ENCODE data around the gene UTS2R.
"Not testable (repeated sequence)": the region's sequence is repeated elsewhere in the genome, so short reads cannot be mapped to it uniquely, and the experiment has no call there.

Gene UTS2R

GRCh38 chr17:82374626-82375331 is 3.2 kb downstream of the UTS2R start:
- Histone ChIP-seq H3K4me1 (ENCODE audit: insufficient read depth, low read length) (no peaks in the 10 kb centered on the region), H3K27me3 (ENCODE audit: insufficient read depth, low read length) (peaks cover 39% of the 10 kb centered on the region)

GRCh38 chr17:82375359-82376041 is 3.9 kb downstream of the UTS2R start:
- no peaks in the 10 kb centered on the region for H3K9me3 ChIP-seq (ENCODE audit: insufficient read depth, low read depth, low read length)
- no peak overlapping the region for H3K27ac ChIP-seq (ENCODE audit: low read length)
- H3K4me1 ChIP-seq (ENCODE audit: insufficient read depth, low read length): no peaks in the 10 kb centered on the region
- H3K27me3 ChIP-seq (ENCODE audit: insufficient read depth, low read length): peaks cover 32% of the 10 kb centered on the region
- no peak overlapping the region for H3K4me3 ChIP-seq (ENCODE audit: low read length)
- H3K36me3 ChIP-seq (ENCODE audit: insufficient read depth, low read depth, low read length): no peaks in the 10 kb centered on the region
- H3K9ac ChIP-seq (ENCODE audit: low read depth, low read length): no peak overlapping the region

More at GRCh38 chr17:82374626-82375331, 3.2 kb downstream of the UTS2R start:
- no peaks in the 10 kb centered on the region for H3K9me3 ChIP-seq (ENCODE audit: insufficient read depth, low read depth, low read length)
- no peak overlapping the region for H3K9ac ChIP-seq (ENCODE audit: low read depth, low read length)
- no peaks in the 10 kb centered on the region for H3K36me3 ChIP-seq (ENCODE audit: insufficient read depth, low read depth, low read length)
- H3K4me3 ChIP-seq (ENCODE audit: low read length): no peak overlapping the region
- no peak overlapping the region for H3K27ac ChIP-seq (ENCODE audit: low read length)

GRCh38 chr17:82376042-82376730 is 4.6 kb downstream of the UTS2R start:
- H3K27me3 ChIP-seq (ENCODE audit: insufficient read depth, low read length): peaks cover 25% of the 10 kb centered on the region
- no peaks in the 10 kb centered on the region for H3K9me3 ChIP-seq (ENCODE audit: insufficient read depth, low read depth, low read length)
- no peak overlapping the region for H3K27ac ChIP-seq (ENCODE audit: low read length)
- H3K9ac ChIP-seq (ENCODE audit: low read depth, low read length): no peak overlapping the region
- H3K36me3 ChIP-seq (ENCODE audit: insufficient read depth, low read depth, low read length): no peaks in the 10 kb centered on the region
- no peaks in the 10 kb centered on the region for H3K4me1 ChIP-seq (ENCODE audit: insufficient read depth, low read length)
- no peak overlapping the region for H3K4me3 ChIP-seq (ENCODE audit: low read length)

DNA sequence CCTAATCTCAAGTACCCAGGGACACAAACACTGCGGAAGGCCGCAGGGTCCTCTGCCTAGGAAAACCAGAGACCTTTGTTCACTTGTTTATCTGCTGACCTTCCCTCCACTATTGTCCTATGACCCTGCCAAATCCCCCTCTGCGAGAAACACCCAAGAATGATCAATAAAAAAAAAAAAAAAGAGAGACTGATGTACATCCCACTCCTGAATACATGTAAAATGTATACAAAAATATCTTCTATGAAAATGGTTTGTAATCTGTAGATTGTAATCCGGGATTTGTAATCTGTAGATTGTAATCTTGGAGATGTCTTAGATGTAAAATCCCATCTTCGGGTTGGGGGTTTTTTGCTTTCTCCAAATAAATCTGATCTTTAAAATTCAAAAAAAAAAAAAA is 5.7 kb downstream of the UTS2R start:
- H3K9ac ChIP-seq (ENCODE audit: low read depth, low read length); H3K9me3 ChIP-seq (ENCODE audit: insufficient read depth, low read depth, low read length); H3K36me3 ChIP-seq (ENCODE audit: insufficient read depth, low read depth, low read length); H3K27ac ChIP-seq (ENCODE audit: low read length); H3K4me3 ChIP-seq (ENCODE audit: low read length); H3K4me1 ChIP-seq (ENCODE audit: insufficient read depth, low read length): not testable (repeated sequence)
- peaks cover 14% of the 10 kb centered on the region for H3K27me3 ChIP-seq (ENCODE audit: insufficient read depth, low read length)

DNA sequence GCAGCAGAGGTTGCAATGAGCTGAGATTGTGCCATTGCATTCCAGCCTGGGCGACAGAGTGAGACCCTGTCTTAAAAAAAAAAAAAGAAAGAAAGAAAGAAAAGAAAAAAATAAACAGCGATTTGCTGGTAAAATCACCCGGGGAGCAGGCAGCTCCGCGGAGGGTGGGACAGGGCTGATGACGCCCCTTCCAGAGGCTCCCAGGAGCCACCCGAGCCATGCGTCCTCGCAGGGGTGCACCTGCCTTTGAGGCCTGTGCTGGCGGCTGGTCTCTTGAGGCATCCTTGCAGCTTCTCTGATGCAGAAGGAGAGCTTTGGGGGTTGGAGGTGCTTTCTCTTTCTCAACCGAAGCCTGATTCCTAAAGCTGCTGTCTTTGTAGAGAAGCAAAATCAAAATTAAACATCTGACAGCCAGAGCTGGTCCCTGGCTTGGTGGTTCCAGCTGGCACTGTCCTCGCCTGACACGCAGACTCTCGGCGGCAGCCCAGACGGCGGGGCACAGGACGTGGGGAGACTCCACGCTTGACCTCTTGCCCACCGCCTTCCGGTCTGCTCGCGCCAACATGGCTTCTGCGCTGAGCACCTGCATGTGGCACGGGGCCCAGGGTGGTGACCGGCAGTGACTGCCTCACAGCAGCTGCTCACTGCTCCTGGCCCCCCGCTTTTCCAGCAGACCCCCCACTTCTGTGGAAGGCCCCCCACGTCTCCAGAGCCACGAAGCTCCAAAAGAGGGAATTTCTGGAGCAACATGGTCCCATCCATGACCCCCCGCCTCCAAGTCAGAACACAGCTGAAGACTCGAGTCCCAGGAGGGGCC is 6.6 kb downstream of the UTS2R start:
- Histone ChIP-seq H3K36me3 (ENCODE audit: insufficient read depth, low read depth, low read length) (no peaks in the 10 kb centered on the region), H3K4me3 (ENCODE audit: low read length) (no peak overlapping the region), H3K27ac (ENCODE audit: low read length) (no peak overlapping the region), H3K4me1 (ENCODE audit: insufficient read depth, low read length) (no peaks in the 10 kb centered on the region), H3K9me3 (ENCODE audit: insufficient read depth, low read depth, low read length) (no peaks in the 10 kb centered on the region), H3K9ac (ENCODE audit: low read depth, low read length) (no peak overlapping the region), H3K27me3 (ENCODE audit: insufficient read depth, low read length) (peaks cover 6% of the 10 kb centered on the region)

GRCh38 chr17:82378741-82379021 is 7.1 kb downstream of the UTS2R start:
- Histone ChIP-seq H3K9me3 (ENCODE audit: insufficient read depth, low read depth, low read length) (no peaks in the 10 kb centered on the region), H3K4me1 (ENCODE audit: insufficient read depth, low read length) (no peaks in the 10 kb centered on the region), H3K27me3 (ENCODE audit: insufficient read depth, low read length) (peaks cover under 1% of the 10 kb centered on the region; the same call in 1 of the 2 replicates), H3K4me3 (ENCODE audit: low read length) (no peak overlapping the region), H3K36me3 (ENCODE audit: insufficient read depth, low read depth, low read length) (no peaks in the 10 kb centered on the region), H3K27ac (ENCODE audit: low read length) (no peak overlapping the region), H3K9ac (ENCODE audit: low read depth, low read length) (no peak overlapping the region)

- H3K4me1 ChIP-seq (ENCODE audit: insufficient read depth, low read length): peaks cover 4% of the 10 kb centered on the region; the same call in 1 of the 2 replicates
- no peak overlapping the region for H3K4me3 ChIP-seq (ENCODE audit: low read length)
- no peak overlapping the region for H3K27ac ChIP-seq (ENCODE audit: low read length)
- no peaks in the 10 kb centered on the region for H3K36me3 ChIP-seq (ENCODE audit: insufficient read depth, low read depth, low read length)
- H3K27me3 ChIP-seq (ENCODE audit: insufficient read depth, low read length): no peaks in the 10 kb centered on the region
- no peaks in the 10 kb centered on the region for H3K9me3 ChIP-seq (ENCODE audit: insufficient read depth, low read depth, low read length)
- no peak overlapping the region for H3K9ac ChIP-seq (ENCODE audit: low read depth, low read length)
These were observed 9.5 kb downstream of the UTS2R start for GRCh38 chr17:82380860-82381702.

DNA sequence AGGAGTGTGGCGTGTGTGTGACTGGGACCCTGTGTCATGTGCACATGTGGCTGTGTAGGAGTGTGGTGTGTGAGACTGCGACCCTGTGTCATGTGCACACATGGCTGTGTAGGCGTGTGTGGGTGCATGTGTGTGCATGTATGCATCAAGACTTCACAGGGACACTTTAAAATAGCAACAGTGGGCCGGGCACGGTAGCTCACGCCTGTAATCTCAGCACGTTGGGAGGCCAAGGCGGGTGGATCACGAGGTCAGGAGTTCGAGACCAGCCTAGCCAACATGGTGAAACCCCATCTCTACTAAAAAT is 10.1 kb downstream of the UTS2R start:
- H3K9ac ChIP-seq (ENCODE audit: low read depth, low read length); H3K4me1 ChIP-seq (ENCODE audit: insufficient read depth, low read length); H3K4me3 ChIP-seq (ENCODE audit: low read length); H3K9me3 ChIP-seq (ENCODE audit: insufficient read depth, low read depth, low read length); H3K27me3 ChIP-seq (ENCODE audit: insufficient read depth, low read length); H3K27ac ChIP-seq (ENCODE audit: low read length); H3K36me3 ChIP-seq (ENCODE audit: insufficient read depth, low read depth, low read length): not testable (repeated sequence)

DNA sequence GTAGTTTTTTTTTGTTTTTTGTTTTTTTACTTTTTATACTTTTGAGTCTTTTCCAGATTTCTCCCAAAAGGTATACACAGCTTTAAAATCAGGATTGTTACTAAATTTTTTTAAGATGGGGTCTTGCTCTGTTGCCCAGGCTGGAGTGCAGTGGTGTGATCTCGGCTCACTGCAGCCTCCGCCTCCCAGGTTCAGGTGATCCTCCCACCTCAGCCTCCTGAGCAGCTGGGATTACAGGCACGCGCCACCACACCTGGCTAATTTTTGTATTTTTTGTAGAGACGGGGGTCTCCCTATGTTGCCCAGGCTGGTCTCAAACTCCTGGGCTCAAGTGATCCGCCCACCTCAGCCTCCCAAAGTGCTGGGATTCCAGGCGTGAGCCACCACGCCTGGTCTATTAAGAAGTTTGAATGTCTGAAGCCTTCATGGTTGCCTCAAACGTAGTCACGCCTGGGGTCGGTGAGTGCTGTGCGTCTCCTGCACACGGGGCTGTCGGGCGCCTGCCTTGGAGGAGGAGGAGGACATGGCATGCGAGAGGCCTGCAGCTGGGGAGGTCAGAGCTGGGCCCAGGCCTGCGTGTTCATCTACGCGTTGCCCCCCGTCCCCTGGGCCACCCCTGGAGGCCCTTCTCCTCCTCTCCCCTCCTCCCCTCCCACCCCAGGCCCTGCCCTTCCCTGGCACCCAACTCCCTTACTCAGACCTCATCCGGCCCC is 10.8 kb downstream of the UTS2R start:
- not testable (repeated sequence) for H3K27me3 ChIP-seq (ENCODE audit: insufficient read depth, low read length); H3K4me1 ChIP-seq (ENCODE audit: insufficient read depth, low read length); H3K9ac ChIP-seq (ENCODE audit: low read depth, low read length); H3K4me3 ChIP-seq (ENCODE audit: low read length); H3K9me3 ChIP-seq (ENCODE audit: insufficient read depth, low read depth, low read length); H3K27ac ChIP-seq (ENCODE audit: low read length); H3K36me3 ChIP-seq (ENCODE audit: insufficient read depth, low read depth, low read length)

DNA sequence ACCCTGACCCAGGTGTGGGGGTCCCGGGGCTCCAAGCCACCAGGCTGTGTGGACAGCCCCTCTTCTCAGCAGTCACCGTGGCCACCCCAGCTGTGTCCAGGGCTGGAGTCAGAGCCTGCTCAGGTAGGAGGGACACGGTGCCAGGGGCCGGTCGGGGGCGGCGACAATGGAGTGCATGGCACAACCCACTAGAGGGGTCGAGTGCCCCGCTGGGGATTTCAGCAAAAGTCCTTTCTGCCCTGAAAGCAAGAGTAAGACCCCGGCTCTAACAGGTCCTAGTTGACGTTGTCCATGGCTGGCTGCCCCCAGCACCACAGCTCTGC is 11.3 kb downstream of the UTS2R start:
- Histone ChIP-seq H3K36me3 (ENCODE audit: insufficient read depth, low read depth, low read length) (no peaks in the 10 kb centered on the region), H3K9me3 (ENCODE audit: insufficient read depth, low read depth, low read length) (no peaks in the 10 kb centered on the region), H3K4me1 (ENCODE audit: insufficient read depth, low read length) (peaks cover 4% of the 10 kb centered on the region; the same call in 1 of the 2 replicates), H3K27ac (ENCODE audit: low read length) (no peak overlapping the region), H3K4me3 (ENCODE audit: low read length) (no peak overlapping the region), H3K9ac (ENCODE audit: low read depth, low read length) (no peak overlapping the region), H3K27me3 (ENCODE audit: insufficient read depth, low read length) (no peaks in the 10 kb centered on the region)

DNA sequence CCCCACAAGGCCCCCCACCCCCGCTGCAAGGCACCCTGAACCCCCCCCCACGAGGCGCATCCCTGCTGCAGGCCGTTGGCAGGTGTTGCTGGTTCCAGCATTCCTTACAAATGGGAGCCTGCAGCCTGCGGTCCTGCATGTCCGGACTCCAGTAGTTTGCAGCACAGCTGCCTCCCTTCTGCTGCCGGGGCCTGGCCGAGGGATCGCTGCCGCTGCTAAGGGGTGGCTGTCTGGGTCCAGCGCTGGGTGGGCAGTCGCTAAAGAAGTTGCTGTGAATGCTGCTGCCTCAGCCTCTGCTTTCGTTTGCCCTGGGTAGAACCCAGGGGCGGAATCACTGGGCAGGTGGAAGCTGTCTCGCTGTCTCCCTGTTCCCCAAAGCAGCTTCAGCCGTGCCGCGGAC is 11.8 kb downstream of the UTS2R start:
- Histone ChIP-seq H3K9me3 (ENCODE audit: insufficient read depth, low read depth, low read length) (no peaks in the 10 kb centered on the region), H3K4me1 (ENCODE audit: insufficient read depth, low read length) (peaks cover 4% of the 10 kb centered on the region; the same call in 1 of the 2 replicates), H3K9ac (ENCODE audit: low read depth, low read length) (no peak overlapping the region), H3K27me3 (ENCODE audit: insufficient read depth, low read length) (no peaks in the 10 kb centered on the region), H3K36me3 (ENCODE audit: insufficient read depth, low read depth, low read length) (no peaks in the 10 kb centered on the region), H3K4me3 (ENCODE audit: low read length) (no peak overlapping the region), H3K27ac (ENCODE audit: low read length) (no peak overlapping the region)
